NCI-H510A treated with DMSO at 0.1 percent for 48 hours (cell line): ENCODE measurements around the gene DNAJC6.

Source experiments
- DNase-seq: peaks from one replicate; lab custom pipeline; 2025; lab: John Stamatoyannopoulos, UW

Gene DNAJC6

GRCh38 chr1:65292861-65293593, 16.3 kb upstream of the DNAJC6 start:
- no peak for DNase-seq

- DNase-seq, result no peak
These were observed 11.6 kb upstream of the DNAJC6 start for GRCh38 chr1:65297706-65298105.

GRCh38 chr1:65299328-65299727, 10.0 kb upstream of the DNAJC6 start:
- no peak for DNase-seq

- peak; percentile 81 for DNase-seq
These were observed 501 bp upstream of the DNAJC6 start for GRCh38 chr1:65308781-65309303.

GRCh38 chr1:65310078-65310587, 790 bp downstream of the DNAJC6 start:
- peak; percentile 83 for DNase-seq

- no peak for DNase-seq
These were observed 2.4 kb downstream of the DNAJC6 start for GRCh38 chr1:65311760-65312159.

GRCh38 chr1:65316233-65316632, 6.9 kb downstream of the DNAJC6 start:
- no peak for DNase-seq

- no peak for DNase-seq
These were observed 8.7 kb downstream of the DNAJC6 start for GRCh38 chr1:65317866-65318653.

- no peak for DNase-seq
These were observed 9.8 kb downstream of the DNAJC6 start for GRCh38 chr1:65319141-65319540.

GRCh38 chr1:65319754-65320153, 10.4 kb downstream of the DNAJC6 start:
- DNase-seq, result no peak

- DNase-seq, result no peak
These were observed 12.5 kb downstream of the DNAJC6 start for GRCh38 chr1:65321879-65322278.

- no peak for DNase-seq
These were observed 13.9 kb downstream of the DNAJC6 start for GRCh38 chr1:65323246-65323645.

GRCh38 chr1:65330021-65330420, 20.7 kb downstream of the DNAJC6 start:
- DNase-seq, result no peak

GRCh38 chr1:65330822-65331221, 21.5 kb downstream of the DNAJC6 start:
- DNase-seq, result no peak

- no peak for DNase-seq
These were observed 23.5 kb downstream of the DNAJC6 start for GRCh38 chr1:65332821-65333220.

GRCh38 chr1:65334081-65334480, 24.7 kb downstream of the DNAJC6 start:
- DNase-seq, result no peak

GRCh38 chr1:65339866-65340468, 30.6 kb downstream of the DNAJC6 start:
- DNase-seq, result no peak

- peak; percentile 16 for DNase-seq
These were observed 32.0 kb downstream of the DNAJC6 start for GRCh38 chr1:65341381-65341780.

GRCh38 chr1:65343286-65343685, 33.9 kb downstream of the DNAJC6 start:
- no peak for DNase-seq

GRCh38 chr1:65344171-65344814, 35.0 kb downstream of the DNAJC6 start:
- no peak for DNase-seq

- DNase-seq, result no peak
These were observed 36.8 kb downstream of the DNAJC6 start for GRCh38 chr1:65346190-65346589.
